Measurements from ENCODE around the gene XYLT1. TPM values are rescaled to one million over a fixed set of nuclear protein-coding genes. Genes with fewer than 3 reads are reported as not detected.

XYLT1 gene
- total RNA-seq, 1 experiment from 2014 or later, result 14.5 TPM

- Mint-ChIP-seq H3K36me3 (ENCODE audit: insufficient read depth in 1 of 3, low read depth in 3 of 3) (no peaks in the 10 kb centered on the region), H3K9me3 (no peaks in the 10 kb centered on the region), H3K4me1 (peaks cover 53 to 56% of the 10 kb centered on the region in 2 experiments), H3K27me3 (ENCODE audit: low read depth) (no peaks in the 10 kb centered on the region), H3K27ac (peak overlapping the region in 2 of 3 experiments; percentile 3 to 73; a peak in 2 of 7 replicates), H3K4me3 (no peak overlapping the region)
- Histone ChIP-seq H3K4me1 (ENCODE audit: insufficient read depth, low read length) (peaks cover 12% of the 10 kb centered on the region; the same call in 1 of the 2 replicates), H3K4me2 (ENCODE audit: insufficient read depth, insufficient read length, low read length) (no peak overlapping the region), H2BK15ac (ENCODE audit: low read depth, low read length) (no peak overlapping the region), H4K5ac (ENCODE audit: insufficient read length, low read depth, low read length) (no peak overlapping the region), H4K91ac (ENCODE audit: insufficient read length, low read depth, low read length) (no peak overlapping the region), H3K79me2 (ENCODE audit: insufficient read depth, low read length) (no peaks in the 10 kb centered on the region), H3K14ac (ENCODE audit: insufficient read depth, low read length) (no peak overlapping the region), H3T11ph (ENCODE audit: low read length) (no peak overlapping the region), H2BK20ac (ENCODE audit: low read depth, low read length, poor library complexity, severe bottlenecking) (no peak overlapping the region), H3K18ac (ENCODE audit: insufficient read length, low read depth, low read length) (no peak overlapping the region), H3K23ac (ENCODE audit: insufficient read length, low read depth, low read length) (no peak overlapping the region), H3K9ac (ENCODE audit: extremely low read depth, insufficient read length, low read length) (no peak overlapping the region), H3K4ac (ENCODE audit: low read depth, low read length) (no peak overlapping the region), H2BK5ac (ENCODE audit: insufficient read length, low read length) (no peak overlapping the region), H2AK5ac (ENCODE audit: insufficient read length, low read length) (no peak overlapping the region), H4K20me1 (ENCODE audit: control insufficient read depth, insufficient read depth, insufficient read length) (no peaks in the 10 kb centered on the region), H2AFZ (ENCODE audit: low read length) (no peak overlapping the region), H3K27ac (ENCODE audit: insufficient read length, low read depth, low read length) (no peak overlapping the region), H4K8ac (replicated peaks; ENCODE audit: insufficient read length, low read depth, low read length) (no peak overlapping the region), H2BK120ac (ENCODE audit: low read depth, low read length, poor library complexity, severe bottlenecking) (no peak overlapping the region), H3K79me1 (ENCODE audit: insufficient read depth, low read depth, low read length, poor library complexity, severe bottlenecking) (no peaks in the 10 kb centered on the region), H3K56ac (ENCODE audit: insufficient read length, low read depth, low read length) (no peak overlapping the region), H3K27me3 (ENCODE audit: insufficient read depth, low read length) (no peaks in the 10 kb centered on the region), H3K9me3 (ENCODE audit: control insufficient read depth, low read depth, low read length) (no peaks in the 10 kb centered on the region), H2BK12ac (ENCODE audit: insufficient read length, low read depth, low read length) (no peak overlapping the region), H3K23me2 (ENCODE audit: insufficient read length, low read depth, low read length, poor library complexity, severe bottlenecking) (no peaks in the 10 kb centered on the region)
- WGBS (ENCODE audit: extremely low coverage, insufficient read length, low lambda C conversion rate), result no CpG with 5 or more reads among the region's 3 CpGs
- no peak for TF ChIP-seq CTCF (conservative IDR thresholded peaks at IDR 0.05)
- no peak for DNase-seq
These were observed 161.2 kb downstream of the XYLT1 start for GRCh38 chr16:17309510-17309909.

Measured in H9 (cell line).